HG03139 (cell line): ENCODE data around the gene CCSER1.
"Not testable (repeated sequence)": the region's sequence is repeated elsewhere in the genome, so short reads cannot be mapped to it uniquely, and the experiment has no call there.

Experiments used
- ATAC-seq: cut with Tn5 transposase; IDR thresholded peaks from one replicate; pipeline ENCODE4 v1.9.1; 2021; ENCODE audit not compliant: unreplicated experiment

Gene CCSER1

GRCh38 chr4:90798948-90799347 is 671.8 kb downstream of the CCSER1 start:
- no peak for ATAC-seq

GRCh38 chr4:90799895-90800294 is 672.7 kb downstream of the CCSER1 start:
- no peak for ATAC-seq

- no peak for ATAC-seq
Observed at GRCh38 chr4:90815569-90815968, 688.4 kb downstream of the CCSER1 start.

- ATAC-seq: no peak
Observed at GRCh38 chr4:90816754-90817153, 689.6 kb downstream of the CCSER1 start.

- peak; percentile 64 for ATAC-seq
Observed at GRCh38 chr4:90824266-90825150, 697.3 kb downstream of the CCSER1 start.

- ATAC-seq: no peak
Observed at GRCh38 chr4:90825849-90826248, 698.7 kb downstream of the CCSER1 start.

- no peak for ATAC-seq
Observed at GRCh38 chr4:90833706-90834105, 706.5 kb downstream of the CCSER1 start.

GRCh38 chr4:90837241-90837640 is 710.0 kb downstream of the CCSER1 start:
- no peak for ATAC-seq

GRCh38 chr4:90838859-90839258 is 711.7 kb downstream of the CCSER1 start:
- not testable (repeated sequence) for ATAC-seq

- ATAC-seq: no peak
Observed at GRCh38 chr4:90840291-90840690, 713.1 kb downstream of the CCSER1 start.

- ATAC-seq: no peak
Observed at GRCh38 chr4:90840828-90841227, 713.6 kb downstream of the CCSER1 start.

- no peak for ATAC-seq
Observed at GRCh38 chr4:90841676-90842075, 714.5 kb downstream of the CCSER1 start.

GRCh38 chr4:90842960-90843359 is 715.8 kb downstream of the CCSER1 start:
- peak; percentile 99 for ATAC-seq

- no peak for ATAC-seq
Observed at GRCh38 chr4:90844241-90844640, 717.0 kb downstream of the CCSER1 start.

- no peak for ATAC-seq
Observed at GRCh38 chr4:90845777-90846176, 718.6 kb downstream of the CCSER1 start.

- no peak for ATAC-seq
Observed at GRCh38 chr4:90852237-90852636, 725.0 kb downstream of the CCSER1 start.

GRCh38 chr4:90855111-90855510 is 727.9 kb downstream of the CCSER1 start:
- no peak for ATAC-seq

- ATAC-seq: no peak
Observed at GRCh38 chr4:90857081-90857820, 730.1 kb downstream of the CCSER1 start.

- ATAC-seq: no peak
Observed at GRCh38 chr4:90875791-90876190, 748.6 kb downstream of the CCSER1 start.

- ATAC-seq: no peak
Observed at GRCh38 chr4:90876296-90876695, 749.1 kb downstream of the CCSER1 start.

GRCh38 chr4:90883519-90883918 is 756.3 kb downstream of the CCSER1 start:
- no peak for ATAC-seq

GRCh38 chr4:90888571-90888970 is 761.4 kb downstream of the CCSER1 start:
- no peak for ATAC-seq
